HG03520 (cell line): ENCODE data around the gene SPATA7.
"Not testable (repeated sequence)": the region's sequence is repeated elsewhere in the genome, so short reads cannot be mapped to it uniquely, and the experiment has no call there.

Experiments used
- ATAC-seq: cut with Tn5 transposase; IDR thresholded peaks from one replicate; pipeline ENCODE4 v1.9.1; 2021; ENCODE audit warnings: mild to moderate bottlenecking, moderate library complexity; ENCODE audit not compliant: unreplicated experiment

Gene SPATA7, protein sequence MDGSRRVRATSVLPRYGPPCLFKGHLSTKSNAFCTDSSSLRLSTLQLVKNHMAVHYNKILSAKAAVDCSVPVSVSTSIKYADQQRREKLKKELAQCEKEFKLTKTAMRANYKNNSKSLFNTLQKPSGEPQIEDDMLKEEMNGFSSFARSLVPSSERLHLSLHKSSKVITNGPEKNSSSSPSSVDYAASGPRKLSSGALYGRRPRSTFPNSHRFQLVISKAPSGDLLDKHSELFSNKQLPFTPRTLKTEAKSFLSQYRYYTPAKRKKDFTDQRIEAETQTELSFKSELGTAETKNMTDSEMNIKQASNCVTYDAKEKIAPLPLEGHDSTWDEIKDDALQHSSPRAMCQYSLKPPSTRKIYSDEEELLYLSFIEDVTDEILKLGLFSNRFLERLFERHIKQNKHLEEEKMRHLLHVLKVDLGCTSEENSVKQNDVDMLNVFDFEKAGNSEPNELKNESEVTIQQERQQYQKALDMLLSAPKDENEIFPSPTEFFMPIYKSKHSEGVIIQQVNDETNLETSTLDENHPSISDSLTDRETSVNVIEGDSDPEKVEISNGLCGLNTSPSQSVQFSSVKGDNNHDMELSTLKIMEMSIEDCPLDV

DNA sequence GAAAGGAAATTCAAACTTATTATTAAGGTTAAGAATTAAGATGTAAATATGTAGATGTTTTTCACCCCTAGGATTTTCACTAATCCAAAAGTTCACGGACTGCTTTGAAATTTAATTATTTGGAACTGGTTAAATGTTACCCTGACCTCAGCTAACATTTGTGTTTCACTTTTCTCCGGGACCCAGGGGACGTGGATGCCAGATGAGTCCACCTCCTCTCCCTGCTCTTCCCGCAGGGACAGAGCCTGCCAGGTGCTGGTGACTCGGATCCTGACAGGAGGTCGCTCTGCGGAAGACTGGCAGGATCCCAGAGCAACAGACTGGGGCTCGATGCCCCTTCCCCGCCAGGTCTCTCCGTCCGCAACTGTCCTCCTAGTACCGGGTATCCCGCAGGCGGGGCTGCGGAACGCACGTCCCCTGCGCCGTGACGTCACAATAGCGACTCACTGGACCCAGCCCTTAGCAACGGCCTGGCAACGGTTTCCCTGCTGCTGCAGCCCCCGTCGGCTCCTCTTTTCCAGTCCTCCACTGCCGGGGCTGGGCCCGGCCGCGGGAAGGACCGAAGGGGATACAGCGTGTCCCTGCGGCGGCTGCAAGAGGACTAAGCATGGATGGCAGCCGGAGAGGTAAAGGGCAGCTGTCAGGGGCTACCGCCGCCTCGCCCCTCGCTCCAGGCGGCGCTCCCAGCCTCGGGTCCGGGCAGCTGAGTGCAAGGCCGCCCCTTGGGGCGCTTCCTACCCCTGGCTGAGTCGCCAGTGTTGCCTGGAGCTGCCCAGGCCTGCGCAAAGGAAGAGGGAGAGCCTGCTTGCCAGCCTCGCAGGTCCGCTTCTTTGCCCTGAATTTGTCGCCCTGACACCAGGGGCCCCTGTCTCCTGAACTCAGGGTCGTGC lies at the start of gene SPATA7:
SPATA7 (plus strand) TSS at position 446 of the 890 bp plus-strand sequence; CDS start at position 608, 162 bp downstream.
- ATAC-seq = peak; percentile 99

DNA sequence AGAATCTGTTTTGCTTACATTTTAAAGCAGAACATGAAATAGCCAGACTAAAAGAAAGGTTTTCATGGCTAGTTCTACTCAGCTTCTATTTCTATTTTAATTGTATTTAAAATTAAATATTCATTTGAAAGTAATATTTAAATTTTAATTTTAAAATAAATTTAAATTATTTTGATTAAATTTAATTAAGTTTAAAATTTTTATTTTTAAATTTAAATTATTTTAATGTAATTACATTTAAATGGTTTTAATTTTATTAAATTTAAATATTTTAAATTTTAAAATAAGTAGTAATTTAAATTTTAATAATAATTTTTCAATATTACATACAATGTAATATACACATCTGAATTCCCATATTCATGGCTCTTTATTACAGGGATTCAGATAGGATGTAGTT lies 45.1 kb upstream of the SPATA7 start:
- ATAC-seq = no peak

DNA sequence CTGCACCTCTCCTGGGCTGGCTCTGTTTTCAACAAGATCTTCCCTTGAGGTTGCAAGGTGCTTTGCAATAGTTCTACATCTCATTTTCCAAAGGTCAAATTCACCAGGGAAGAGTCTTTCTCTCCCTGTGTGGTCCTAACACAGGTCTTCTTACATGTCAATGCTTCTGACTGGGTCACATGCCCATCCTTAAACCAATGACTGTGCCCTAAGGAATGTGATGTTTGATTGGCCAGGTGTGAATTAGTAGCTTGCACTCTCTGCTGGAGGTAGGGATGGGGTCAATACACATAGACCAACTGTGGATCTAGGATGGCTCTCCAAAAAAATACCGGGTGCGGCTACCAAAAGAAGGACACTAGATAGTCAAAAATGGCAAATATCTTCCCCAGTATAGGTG lies 42.5 kb upstream of the SPATA7 start:
- no peak for ATAC-seq

DNA sequence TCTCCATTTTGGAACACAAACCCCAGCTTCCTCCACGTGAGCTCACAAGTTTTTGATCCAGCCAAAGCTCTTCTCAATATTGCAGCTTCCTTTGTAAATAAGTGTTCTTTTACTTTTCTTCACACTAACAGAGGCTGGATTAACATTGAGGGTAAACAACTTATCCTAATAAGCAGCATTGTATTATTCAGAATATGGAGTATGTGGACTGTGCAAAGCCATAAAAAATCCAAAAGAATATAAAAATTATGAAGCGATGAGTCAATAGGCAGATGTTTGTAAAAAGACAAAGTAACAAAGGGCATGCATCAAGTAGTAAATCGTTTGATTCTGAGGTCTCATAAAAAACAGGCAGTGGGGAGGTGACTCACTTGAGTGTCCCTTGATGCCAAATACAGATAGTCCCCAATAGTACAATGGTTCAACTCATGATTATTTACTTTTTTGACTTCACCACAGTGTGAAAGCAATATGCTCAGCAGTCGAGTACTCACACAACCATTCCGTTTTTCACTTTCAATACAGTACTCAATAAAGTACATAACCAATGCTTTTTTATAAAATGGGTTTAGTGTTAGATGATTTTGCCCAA lies 39.3 kb upstream of the SPATA7 start:
- ATAC-seq = no peak

DNA sequence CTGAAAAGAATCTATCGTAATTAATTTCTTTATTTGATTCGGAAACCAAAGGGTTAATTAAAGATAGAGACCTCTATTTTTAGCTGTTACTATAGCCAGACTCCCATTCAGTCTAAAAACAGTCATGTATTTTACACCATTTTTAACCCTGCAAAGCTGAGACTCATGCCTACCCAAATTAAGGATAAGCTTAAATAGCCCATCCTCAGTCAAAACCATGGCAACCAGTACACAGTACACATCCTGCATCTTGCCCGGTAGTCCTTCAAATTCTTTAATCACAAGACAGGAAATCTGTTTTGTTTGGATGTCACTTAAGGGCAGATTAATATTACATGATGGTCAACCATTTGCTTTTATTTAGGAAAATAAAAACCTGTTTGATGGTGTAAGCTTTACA lies 36.9 kb upstream of the SPATA7 start:
- ATAC-seq = no peak

DNA sequence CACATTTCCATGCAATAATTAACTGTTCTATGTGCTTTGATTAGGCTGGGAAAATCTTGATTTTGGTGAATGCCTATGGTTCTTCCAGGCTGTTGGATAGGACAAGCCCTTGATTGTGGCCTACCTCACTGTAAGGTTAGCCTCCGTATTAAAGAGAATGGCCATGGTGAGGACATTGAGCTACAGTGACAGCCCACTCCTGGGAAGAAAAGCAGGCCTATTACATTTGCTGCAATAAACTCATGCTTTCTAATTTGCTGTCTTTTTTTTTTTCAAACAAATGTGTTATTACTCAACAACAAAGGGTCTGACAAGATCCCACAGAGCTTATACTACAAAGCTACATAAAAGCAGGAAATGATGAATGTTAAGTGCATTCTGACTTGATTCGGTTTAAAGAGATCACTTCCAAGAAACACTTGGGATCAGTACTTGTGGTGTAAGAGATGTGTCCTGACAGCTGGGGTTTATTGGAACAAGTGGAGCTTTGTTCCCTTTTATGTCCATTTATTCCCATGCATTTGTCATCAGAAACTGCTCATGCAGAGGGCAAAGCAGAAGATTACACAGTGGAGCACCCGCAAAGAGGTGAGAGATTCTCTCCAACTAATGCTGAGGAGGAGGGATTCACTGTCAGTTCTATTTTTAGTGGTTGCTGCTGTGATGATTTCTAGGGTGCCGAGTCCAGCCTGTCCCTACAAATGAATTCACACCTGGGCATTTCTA lies 33.3 kb upstream of the SPATA7 start:
- no peak for ATAC-seq

DNA sequence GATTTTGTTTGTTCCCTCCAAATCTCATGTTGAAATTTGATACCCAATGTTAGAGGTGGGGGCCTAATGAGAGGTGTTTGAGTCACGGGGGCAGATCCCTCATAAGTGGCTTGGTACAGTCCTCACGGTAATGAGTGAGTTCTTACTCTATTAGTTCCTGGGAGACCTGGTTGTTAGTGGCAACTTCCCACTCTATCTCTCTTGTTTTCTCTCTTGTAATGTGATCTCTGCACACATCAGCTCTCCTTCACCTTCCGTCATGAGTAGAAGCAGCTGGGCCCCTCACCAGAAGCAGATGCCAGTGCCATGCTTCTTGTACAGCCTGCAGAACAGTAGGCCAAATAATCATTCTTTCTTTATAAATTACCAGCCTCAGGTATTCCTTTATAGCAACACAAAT lies 32.8 kb upstream of the SPATA7 start:
- no peak for ATAC-seq

DNA sequence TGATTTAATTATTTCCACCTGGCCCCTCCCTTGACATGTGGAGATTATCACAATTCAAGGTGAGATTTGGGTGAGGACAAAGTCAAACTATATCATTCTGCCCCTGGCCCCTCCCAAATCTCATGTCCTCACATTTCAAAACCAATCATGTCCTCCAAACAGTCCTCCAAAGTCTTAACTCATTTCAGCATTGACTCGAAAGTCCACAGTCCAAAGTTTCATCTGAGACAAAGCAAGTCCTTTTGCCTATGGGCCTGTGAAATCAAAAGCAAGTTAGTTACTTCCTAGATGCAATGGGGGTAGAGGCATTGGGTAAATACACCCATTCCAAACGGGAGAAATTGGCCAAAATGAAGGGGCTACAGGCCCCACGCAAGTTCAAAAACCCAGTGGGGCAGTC lies 31.1 kb upstream of the SPATA7 start:
- no peak for ATAC-seq

DNA sequence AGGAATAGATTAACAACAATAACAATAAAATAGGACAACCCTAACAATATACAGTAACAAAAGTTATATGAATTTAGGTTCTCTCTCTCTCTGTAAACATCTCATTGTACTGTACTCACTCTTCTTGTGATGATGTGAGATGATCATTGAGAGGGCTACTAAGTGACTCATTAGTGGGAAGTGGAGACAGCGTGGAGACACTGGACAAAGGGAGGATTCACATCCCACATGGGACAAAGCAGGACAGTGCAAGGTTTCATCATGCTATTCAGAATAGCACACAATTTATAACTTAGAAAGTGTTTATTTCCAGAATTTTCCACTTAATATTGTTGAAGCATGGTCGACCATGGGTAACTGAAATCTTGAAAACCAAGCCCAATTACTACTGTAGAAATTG lies 26.0 kb upstream of the SPATA7 start:
- ATAC-seq = no peak

DNA sequence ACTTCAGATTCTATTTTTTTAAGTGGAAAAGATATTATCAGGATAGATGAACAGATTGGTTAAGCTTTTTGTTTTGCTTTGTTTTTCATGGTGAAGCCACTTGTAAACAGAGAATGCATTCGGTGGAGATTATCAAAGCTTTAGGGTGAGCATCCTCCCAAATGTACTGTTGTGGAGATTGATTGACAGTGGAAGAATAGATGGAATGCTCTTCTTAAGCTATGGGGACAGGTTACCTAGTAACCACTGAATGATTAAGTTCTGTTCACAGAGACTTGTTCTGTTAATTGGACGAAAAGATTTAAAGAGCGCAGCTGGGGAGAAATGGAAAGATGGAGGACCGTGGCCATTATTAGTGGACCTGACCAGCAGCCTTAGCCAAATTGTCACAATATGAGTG lies 21.8 kb upstream of the SPATA7 start:
- ATAC-seq = no peak

DNA sequence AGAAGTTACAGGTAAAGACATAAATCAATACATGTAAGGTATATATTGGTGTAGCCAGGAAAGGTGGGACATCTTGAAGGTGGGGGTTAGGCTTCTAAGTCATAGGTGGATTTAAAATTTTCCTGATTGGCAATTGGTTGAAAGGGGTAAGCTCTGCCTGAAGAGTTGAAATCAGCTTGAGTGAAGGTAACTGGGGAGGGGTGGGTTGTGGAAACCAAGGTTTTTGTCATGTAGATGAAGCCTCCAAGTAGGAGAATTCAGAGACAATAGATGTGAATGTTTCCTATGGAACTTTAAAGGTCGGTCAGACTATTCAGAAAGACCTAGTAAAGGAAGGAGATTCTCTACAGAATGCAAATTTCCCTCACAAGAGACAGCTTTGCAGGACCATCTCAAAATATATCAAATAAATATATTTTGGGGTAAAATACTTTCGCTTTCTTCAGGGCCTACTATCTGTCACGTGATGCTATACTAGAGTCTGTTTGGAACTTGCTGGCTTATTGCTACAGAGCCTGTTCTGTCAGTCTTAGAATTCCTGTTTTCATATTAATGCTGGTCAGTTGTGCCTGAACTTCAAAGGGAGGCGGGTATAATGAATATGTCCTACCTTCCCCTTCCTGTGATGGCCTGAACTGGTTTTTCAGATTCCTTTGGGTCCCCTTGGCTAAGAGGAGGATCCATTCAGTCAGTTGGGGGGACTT lies 20.6 kb upstream of the SPATA7 start:
- no peak for ATAC-seq

DNA sequence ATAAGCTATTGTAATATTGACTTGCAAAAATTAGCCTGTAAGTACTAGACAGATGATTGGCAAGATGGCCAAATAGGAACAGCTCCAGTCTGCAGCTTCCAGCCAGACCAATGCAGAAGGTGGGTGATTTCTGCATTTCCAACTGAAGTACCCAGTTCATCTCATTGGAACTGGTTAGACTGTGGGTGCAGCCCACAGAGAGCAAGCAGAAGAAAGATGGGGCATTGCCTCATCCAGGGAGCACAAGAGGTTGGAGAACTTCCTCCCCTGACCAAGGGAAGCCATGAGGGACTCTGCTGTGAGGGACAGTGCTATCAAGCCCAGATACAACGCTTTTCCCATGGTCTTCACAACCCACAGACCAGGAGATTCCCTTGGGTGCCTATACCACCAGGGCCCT lies 16.0 kb upstream of the SPATA7 start:
- ATAC-seq = no peak

DNA sequence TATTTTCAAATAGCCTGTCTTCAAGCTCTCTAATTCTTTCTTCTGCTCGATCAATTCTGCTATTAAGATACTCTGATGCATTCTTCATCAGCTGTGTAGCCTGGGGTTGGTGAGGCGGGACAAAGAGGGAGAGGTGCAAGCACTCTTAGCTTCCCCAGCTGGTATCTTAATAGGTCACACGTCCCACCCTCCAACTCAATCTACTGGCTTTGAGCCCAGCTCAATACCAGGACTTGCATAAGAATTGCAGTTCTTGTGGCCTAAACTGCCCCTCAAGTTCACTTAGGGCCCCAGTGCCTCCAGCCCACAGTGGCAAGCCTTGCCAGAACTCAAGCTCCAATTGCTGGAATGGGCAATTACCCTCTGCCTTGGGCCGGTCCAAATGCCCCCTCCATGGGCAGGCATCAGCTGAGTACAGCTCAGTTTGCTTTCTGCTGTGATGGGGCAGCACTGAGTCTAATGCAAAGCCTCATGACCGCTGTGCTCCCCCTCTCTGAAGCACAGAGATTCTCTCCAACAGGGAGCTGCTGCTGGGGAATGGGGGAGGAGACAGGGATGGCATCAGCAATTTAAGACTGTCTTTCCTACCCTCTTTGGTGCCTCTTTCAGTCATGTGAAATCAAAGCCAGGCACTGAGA lies 5.6 kb upstream of the SPATA7 start:
- no peak for ATAC-seq

DNA sequence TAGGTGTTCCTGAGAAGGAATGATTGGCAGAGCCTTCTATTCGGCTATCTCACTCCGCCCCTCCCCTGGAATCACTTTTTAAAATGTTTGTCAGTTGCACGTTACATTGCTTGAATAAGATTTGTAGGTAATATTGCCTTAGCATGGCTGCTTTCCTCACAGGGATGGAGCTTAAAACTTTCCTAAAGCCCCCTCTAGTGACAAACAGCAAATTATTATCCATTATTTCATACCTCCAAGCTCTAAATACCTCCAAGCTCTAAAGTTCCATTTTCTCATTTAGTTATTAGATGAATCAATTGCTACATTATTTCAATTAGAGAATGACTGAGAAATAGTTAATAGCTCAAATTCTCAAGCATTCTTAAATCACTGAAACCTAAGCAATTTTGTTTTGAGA lies 5.1 kb upstream of the SPATA7 start:
- ATAC-seq = no peak

DNA sequence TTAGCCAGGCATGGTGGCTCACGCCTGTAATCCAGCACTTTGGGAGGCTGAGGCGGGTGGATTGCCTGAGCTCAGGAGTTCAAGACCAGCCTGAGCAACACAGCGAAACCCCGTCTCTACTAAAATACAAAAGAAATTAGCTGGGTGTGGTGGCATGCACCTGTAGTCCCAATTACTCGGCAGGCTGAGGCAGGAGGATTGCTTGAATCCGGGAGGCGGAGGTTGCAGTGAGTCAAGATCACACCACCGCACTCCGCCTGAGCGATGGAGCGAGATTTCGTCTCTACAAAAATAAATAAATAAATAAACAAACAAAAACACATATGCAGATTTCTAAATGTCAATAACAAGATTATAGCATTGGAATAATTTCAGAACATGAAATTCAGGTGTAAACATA lies 3.8 kb upstream of the SPATA7 start:
- not testable (repeated sequence) for ATAC-seq

DNA sequence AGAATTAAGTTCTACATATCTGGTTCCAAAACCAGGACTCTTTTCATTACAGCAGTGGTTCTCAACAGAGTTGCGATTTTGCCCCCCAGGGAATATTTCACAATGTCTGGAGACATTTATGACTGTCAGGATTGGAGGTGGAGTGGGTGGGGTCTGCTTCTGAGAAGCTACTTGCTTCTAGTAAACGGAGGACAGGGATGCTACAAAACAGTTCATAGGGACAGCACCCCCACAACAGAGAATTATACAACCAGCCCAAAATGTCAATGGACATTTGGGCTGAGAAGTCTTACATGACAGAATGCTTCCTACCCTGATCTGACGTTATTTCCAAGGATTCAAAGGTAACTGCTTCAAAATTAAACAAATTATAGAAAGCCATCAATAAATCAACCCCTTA lies 739 bp upstream of the SPATA7 start:
- ATAC-seq = no peak

DNA sequence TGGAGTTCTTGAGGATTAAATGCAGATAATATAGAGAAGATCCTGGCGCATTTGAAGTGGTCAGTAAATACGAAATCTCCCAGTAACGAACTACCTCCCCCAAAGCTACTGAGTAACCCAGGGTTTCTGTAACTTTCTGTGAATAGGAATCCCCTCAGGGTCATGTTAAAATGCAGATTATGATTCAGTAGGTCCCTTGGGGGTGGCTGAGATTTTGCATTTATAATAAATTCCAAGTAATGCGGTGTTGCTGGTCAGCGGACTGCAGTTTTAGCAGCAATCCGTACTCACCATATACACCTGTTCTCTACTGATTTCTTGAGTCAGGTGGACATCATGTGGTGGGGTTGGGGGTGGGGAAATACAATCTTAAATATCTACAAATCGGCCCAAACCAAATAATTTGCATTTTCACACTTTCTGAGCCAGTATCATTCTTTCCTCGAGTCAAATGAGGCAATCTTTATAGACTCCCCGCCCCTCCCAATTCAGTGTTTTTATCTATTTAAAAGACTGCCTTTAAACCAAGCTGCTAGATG lies 868 bp downstream of the SPATA7 start:
- ATAC-seq = no peak

DNA sequence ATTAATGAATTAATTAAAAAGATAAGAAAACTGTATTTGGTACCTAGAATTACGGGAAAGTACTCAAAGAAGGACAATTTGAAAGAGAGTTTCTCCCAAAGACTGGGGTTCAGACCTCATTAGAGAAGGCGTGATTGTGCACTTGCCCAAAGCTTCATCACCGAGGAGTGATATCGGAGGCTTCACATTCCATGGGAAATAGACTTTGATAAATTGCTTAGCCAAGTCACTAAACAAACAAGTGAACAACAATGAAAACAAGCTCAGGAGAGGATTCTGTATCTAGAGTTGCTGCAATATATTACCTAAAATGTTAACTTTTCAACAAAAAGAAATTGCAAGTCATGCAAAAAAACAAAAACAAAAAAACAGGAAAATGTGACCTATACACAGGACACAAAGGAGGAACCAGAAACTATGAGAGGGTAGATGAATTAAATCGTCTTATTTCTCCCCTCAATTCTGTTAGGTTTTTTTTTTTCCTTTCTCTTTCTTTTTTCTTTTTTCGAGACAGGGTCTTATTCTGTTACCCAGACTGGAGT lies 3.4 kb downstream of the SPATA7 start:
- no peak for ATAC-seq

DNA sequence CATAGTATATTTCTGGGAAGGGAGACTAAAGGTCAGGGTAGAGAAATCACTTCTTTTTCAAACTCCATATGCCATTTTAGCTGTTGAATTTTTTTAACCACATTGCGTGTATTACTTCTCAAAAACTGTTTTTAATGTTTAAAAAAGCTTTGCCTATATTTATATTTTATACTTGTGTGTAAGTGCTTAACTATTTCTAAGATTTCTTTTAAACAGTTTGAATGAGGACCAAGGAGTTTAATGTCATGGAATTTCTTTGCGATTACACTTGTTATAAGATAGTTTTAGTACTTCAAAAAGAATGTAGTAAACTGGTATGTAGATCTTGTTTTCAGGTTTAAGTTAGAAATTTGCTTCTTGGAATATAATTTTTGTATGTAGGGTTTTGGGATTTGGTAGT lies 7.2 kb downstream of the SPATA7 start:
- no peak for ATAC-seq
